Measurements from ENCODE around the gene OR5K4. TPM values are rescaled to one million over a fixed set of nuclear protein-coding genes. Genes with fewer than 3 reads are reported as not detected.

Gene OR5K4
- total RNA-seq, 2 experiments from 2014 or later, result not detected

GRCh38 chr3:98341758-98342157 is 11.9 kb upstream of the OR5K4 start:
- intact Hi-C loops (cut with DNase I, micrococcal nuclease), result no loop called here
- H3K9me3 Mint-ChIP-seq, result no peaks in the 10 kb centered on the region
- Histone ChIP-seq H3K36me3 (ENCODE audit: insufficient read depth, low read length) (no peaks in the 10 kb centered on the region), H3K9me3 (ENCODE audit: control insufficient read depth in 1 of 2, insufficient read depth in 1 of 2, low read length in 2 of 2) (no peaks in the 10 kb centered on the region), H3K4me3 (ENCODE audit: low read length) (no peak overlapping the region), H3K27me3 (ENCODE audit: control insufficient read depth in 1 of 2, insufficient read depth in 2 of 2, low read length in 2 of 2) (no peaks in the 10 kb centered on the region), H3K27ac (ENCODE audit: low read depth in 1 of 2, low read length in 2 of 2) (no peak overlapping the region), H3K4me1 (ENCODE audit: insufficient read depth, low read length) (no peaks in the 10 kb centered on the region)
- H3K4me3 Mint-ChIP-seq, result no peak overlapping the region
- no peaks in the 10 kb centered on the region for H3K4me1 Mint-ChIP-seq (ENCODE audit: low read depth)
- ATAC-seq (ENCODE audit: poor library complexity) (no peak), DNase-seq (no peak)
- POLR2A ChIA-PET, result no interaction called here
- CTCF ChIA-PET, result no interaction called here
- peaks cover 4% of the 10 kb centered on the region for H3K27me3 Mint-ChIP-seq
- TF ChIP-seq CTCF (IDR thresholded peaks at IDR 0.05), result no peak
- H3K27ac Mint-ChIP-seq, result no peak overlapping the region
- no peaks in the 10 kb centered on the region for H3K36me3 Mint-ChIP-seq (ENCODE audit: low read depth)

- Histone ChIP-seq H3K4me1 (ENCODE audit: insufficient read depth, low read length) (no peaks in the 10 kb centered on the region), H3K27me3 (ENCODE audit: control insufficient read depth in 1 of 2, insufficient read depth in 2 of 2, low read length in 2 of 2) (no peaks in the 10 kb centered on the region), H3K9me3 (ENCODE audit: control insufficient read depth in 1 of 2, insufficient read depth in 1 of 2, low read length in 2 of 2) (no peaks in the 10 kb centered on the region), H3K4me3 (ENCODE audit: low read length) (no peak overlapping the region), H3K36me3 (ENCODE audit: insufficient read depth, low read length) (no peaks in the 10 kb centered on the region), H3K27ac (ENCODE audit: low read depth in 1 of 2, low read length in 2 of 2) (no peak overlapping the region)
- peak; percentile 52 for TF ChIP-seq CTCF (IDR thresholded peaks at IDR 0.05)
- H3K27ac Mint-ChIP-seq, result no peak overlapping the region
- CTCF ChIA-PET, result interaction anchor here (0.8 kb wide), 1 partner anchor 238 kb away, joined by 3 read pairs; no protein-coding TSS in a partner anchor
- no peaks in the 10 kb centered on the region for H3K4me1 Mint-ChIP-seq (ENCODE audit: low read depth)
- POLR2A ChIA-PET, result no interaction called here
- no peak overlapping the region for H3K4me3 Mint-ChIP-seq
- no peaks in the 10 kb centered on the region for H3K36me3 Mint-ChIP-seq (ENCODE audit: low read depth)
- intact Hi-C loops (cut with DNase I, micrococcal nuclease), result no loop called here
- peak in 4 of 14 experiments; percentile 48 to 63 (median 59) for DNase-seq
- H3K27me3 Mint-ChIP-seq, result peaks cover 6% of the 10 kb centered on the region
- H3K9me3 Mint-ChIP-seq, result no peaks in the 10 kb centered on the region
- no peak for ATAC-seq (ENCODE audit: poor library complexity)
Measured at GRCh38 chr3:98343647-98344507, 9.8 kb upstream of the OR5K4 start.

GRCh38 chr3:98350082-98350481 is 3.6 kb upstream of the OR5K4 start:
- no peaks in the 10 kb centered on the region for H3K9me3 Mint-ChIP-seq
- intact Hi-C loops (cut with DNase I, micrococcal nuclease), result no loop called here
- DNase-seq, result no peak
- peaks cover 20% of the 10 kb centered on the region for H3K27me3 Mint-ChIP-seq
- H3K4me1 Mint-ChIP-seq (ENCODE audit: low read depth), result no peaks in the 10 kb centered on the region
- no peak for TF ChIP-seq CTCF (IDR thresholded peaks at IDR 0.05)
- Histone ChIP-seq H3K4me1 (ENCODE audit: insufficient read depth, low read length) (no peaks in the 10 kb centered on the region), H3K4me3 (ENCODE audit: low read length) (no peak overlapping the region), H3K27ac (ENCODE audit: low read depth in 1 of 2, low read length in 2 of 2) (no peak overlapping the region), H3K36me3 (ENCODE audit: insufficient read depth, low read length) (no peaks in the 10 kb centered on the region), H3K9me3 (ENCODE audit: control insufficient read depth in 1 of 2, insufficient read depth in 1 of 2, low read length in 2 of 2) (no peaks in the 10 kb centered on the region), H3K27me3 (ENCODE audit: control insufficient read depth in 1 of 2, insufficient read depth in 2 of 2, low read length in 2 of 2) (no peaks in the 10 kb centered on the region)
- ATAC-seq (ENCODE audit: poor library complexity), result no peak
- ChIA-PET CTCF (no interaction called here), POLR2A (no interaction called here)
- H3K4me3 Mint-ChIP-seq, result no peak overlapping the region
- H3K36me3 Mint-ChIP-seq (ENCODE audit: low read depth), result no peaks in the 10 kb centered on the region
- H3K27ac Mint-ChIP-seq, result no peak overlapping the region
